Endothelial cell of umbilical vein (primary cell): ENCODE results near the gene CAPN5. TPM values are rescaled to one million over a fixed set of nuclear protein-coding genes. Genes with fewer than 3 reads are reported as not detected.

Experiments used
- BruUV-seq: library from RNA; stranded (reverse); fragments of 400-500 nt; replicated peaks from 2 replicates; lab custom pipeline; 2021; lab: Mats Ljungman, UMichigan
- CTCF ChIA-PET: fragments of 300-600, 350-600 bp; sonication (Branson Sonifier 250); formaldehyde crosslinking; loops from one replicate; lab custom pipeline; 2021; ENCODE audit warnings: antibody characterized with exemption, inconsistent platforms; lab: Charles Lee
- POLR2A ChIA-PET: fragments of 300-600, 350-600 bp; sonication (Branson Sonifier 250); formaldehyde crosslinking; loops from one replicate; lab custom pipeline; 2021; ENCODE audit warnings: antibody characterized with exemption, inconsistent platforms; lab: Charles Lee
- DNase-seq: peaks from one replicate; pipeline ENCODE4 v3.0.0-alpha.2; 2011; ENCODE audit warnings: low read depth, low spot score
- FAIRE-seq: peaks from 2 replicates; lab custom pipeline; 2011; peaks lifted over from hg19 to GRCh38; lab: Jason Lieb, UNC
- H2AFZ ChIP-seq: 2 replicates; pipeline ENCODE4 v1.6.0; 2012; ENCODE audit warnings: low read depth, low read length, control low read depth, inconsistent platforms
- H3K27ac ChIP-seq: 2 replicates; pipeline ENCODE4 v1.5.1; 2011; ENCODE audit warnings: low read depth, mild to moderate bottlenecking, control low read depth, low read length, moderate library complexity; ENCODE audit not compliant: insufficient read depth
- H3K27me3 ChIP-seq, 2 experiments: 2 replicates each; pipeline versions ENCODE4 v1.6.0 to v1.6.1; 2011; ENCODE audit warnings: low read length in 2 of 2, mixed read lengths in 1 of 2; ENCODE audit not compliant: control insufficient read depth in 2 of 2, insufficient read depth in 2 of 2
- H3K36me3 ChIP-seq, 2 experiments: 2 replicates in 1 of 2; 3 replicates in 1 of 2; pipeline ENCODE4 v1.5.1; 2011; ENCODE audit warnings: low read length in 2 of 2, mild to moderate bottlenecking in 1 of 2, moderate library complexity in 1 of 2; ENCODE audit not compliant: control insufficient read depth in 2 of 2, insufficient read depth in 2 of 2; ENCODE audit errors: extremely low read depth in 1 of 2
- H3K4me1 ChIP-seq: 3 replicates; pipeline ENCODE4 v1.5.1; 2011; ENCODE audit warnings: mild to moderate bottlenecking, low read length; ENCODE audit not compliant: control insufficient read depth, insufficient read depth; ENCODE audit errors: extremely low read depth
- H3K4me2 ChIP-seq: 2 replicates; pipeline ENCODE4 v1.6.1; 2011; ENCODE audit warnings: low read length, control low read depth, mixed read lengths; ENCODE audit not compliant: insufficient read depth
- H3K4me3 ChIP-seq, 3 experiments: fragments of 200-600 bp in 1 of 3; sonication (generic), shearing (Covaris generic) in 1 of 3; replicated peaks in 1 of 3; 2 replicates each; pipeline ENCODE4 v1.5.1; 2011 to 2016; ENCODE audit warnings: control low read depth in 3 of 3, low read length in 3 of 3, mild to moderate bottlenecking in 2 of 3, inconsistent platforms in 1 of 3, low read depth in 1 of 3, moderate library complexity in 1 of 3; ENCODE audit not compliant: insufficient read depth in 1 of 3
- H3K79me2 ChIP-seq: 2 replicates; pipeline ENCODE4 v1.6.0; 2012; ENCODE audit warnings: low read length, inconsistent platforms; ENCODE audit not compliant: control insufficient read depth, insufficient read depth
- H3K9ac ChIP-seq: replicated peaks from 2 replicates; pipeline ENCODE3; 2011; ENCODE audit warnings: low read length, control low read depth; ENCODE audit not compliant: insufficient read depth; ENCODE audit errors: extremely low read depth
- H3K9me1 ChIP-seq: replicated peaks from 3 replicates; pipeline ENCODE4 v1.6.0; 2011; ENCODE audit warnings: mild to moderate bottlenecking, low read length; ENCODE audit not compliant: control insufficient read depth, insufficient read depth; ENCODE audit errors: extremely low read depth
- H3K9me3 ChIP-seq: replicated peaks from 2 replicates; pipeline ENCODE4 v1.5.1; 2012; ENCODE audit warnings: low read length, inconsistent platforms; ENCODE audit not compliant: control insufficient read depth, insufficient read depth
- H4K20me1 ChIP-seq: replicated peaks from 2 replicates; pipeline ENCODE3; 2011; ENCODE audit warnings: mild to moderate bottlenecking, low read length; ENCODE audit not compliant: control insufficient read depth, insufficient read depth; ENCODE audit errors: extremely low read depth
- EZH2 ChIP-seq: IDR thresholded peaks from 2 replicates; pipeline ENCODE4 v1.6.1; 2012; ENCODE audit warnings: borderline replicate concordance, low read depth, mild to moderate bottlenecking, moderate library complexity, low read length, inconsistent platforms; ENCODE audit not compliant: severe bottlenecking
- FOS ChIP-seq: IDR thresholded peaks from 2 replicates; pipeline ENCODE4 v1.6.1; 2011; ENCODE audit warnings: mild to moderate bottlenecking, low read length, moderate library complexity, borderline replicate concordance; ENCODE audit not compliant: insufficient read depth
- GATA2 ChIP-seq: IDR thresholded peaks from 2 replicates; pipeline ENCODE4 v1.7.0; 2011; ENCODE audit warnings: low read depth, mild to moderate bottlenecking, moderate library complexity, mixed read lengths, low read length; ENCODE audit not compliant: insufficient read length, insufficient read depth
- JUN ChIP-seq: IDR thresholded peaks from 2 replicates; pipeline ENCODE4 v1.6.1; 2011; ENCODE audit warnings: borderline replicate concordance, low read depth; ENCODE audit not compliant: insufficient read length, insufficient read depth
- MYC ChIP-seq: IDR thresholded peaks from one replicate; pipeline ENCODE4 v1.6.1; 2011; ENCODE audit warnings: mild to moderate bottlenecking, low read depth, low read length
- POLR2A ChIP-seq: IDR thresholded peaks from 2 replicates; pipeline ENCODE4 v1.6.1; 2012; ENCODE audit warnings: low read depth, mild to moderate bottlenecking, control low read depth, low read length
- POLR2AphosphoS5 ChIP-seq: IDR thresholded peaks from 2 replicates; pipeline ENCODE4 v1.6.1; 2012; ENCODE audit warnings: low read depth, mild to moderate bottlenecking, control low read depth, low read length, moderate library complexity; ENCODE audit not compliant: insufficient read depth
- dilution Hi-C: fragments of 300-500 bp; cut with MboI; formaldehyde crosslinking; loops from one replicate; pipeline ENCODE4 v1.15.0; 2019; ENCODE audit warnings: low sequenced_read_pairs; ENCODE audit not compliant: extremely low pct_ligation_motif_present
- intact Hi-C: fragments of 100-400 bp; cut with micrococcal nuclease; formaldehyde crosslinking; loops from one replicate; pipeline ENCODE4 v1.10.0; 2022
- polyA plus RNA-seq, 4 experiments: library from polyadenylated mRNA; depleted of rRNA in 3 of 4; stranded (reverse) in 3 of 4; unstranded in 1 of 4; fragments of >200 nt; gene quantifications; 2 replicates each; pipeline versions ENCODE4 v1.2.1 to v1.2.3, GENCODE V29; 2011 to 2012; ENCODE audit warnings: missing spikeins in 1 of 4
- total RNA-seq: library from RNA; stranded (reverse); gene quantifications from 2 replicates; pipeline ENCODE4 v1.2.3, GENCODE V29; 2021
- TF ChIP-seq, protein P1 (sequence below): IDR thresholded peaks from 2 replicates; pipeline ENCODE4 v1.6.1; 2011; ENCODE audit not compliant: insufficient read depth, insufficient read length
- TF ChIP-seq, protein P2 (sequence below), 2 donors: IDR thresholded peaks; 1 replicate in 1 of 2; 2 replicates in 1 of 2; pipeline ENCODE4 v1.5.1; 2011; ENCODE audit warnings: low read length in 2 of 2, mild to moderate bottlenecking in 2 of 2, moderate library complexity in 2 of 2, control low read depth in 1 of 2, inconsistent platforms in 1 of 2, low read depth in 1 of 2; ENCODE audit not compliant: insufficient read depth in 1 of 2; ENCODE audit errors: extremely low read depth in 1 of 2

The CAPN5 gene
- total and polyA plus RNA-seq, 2 donors (not counting 3 experiments of a cell fraction or from before 2014, with no cell fraction given): 15.0 to 17.0 TPM

DNA sequence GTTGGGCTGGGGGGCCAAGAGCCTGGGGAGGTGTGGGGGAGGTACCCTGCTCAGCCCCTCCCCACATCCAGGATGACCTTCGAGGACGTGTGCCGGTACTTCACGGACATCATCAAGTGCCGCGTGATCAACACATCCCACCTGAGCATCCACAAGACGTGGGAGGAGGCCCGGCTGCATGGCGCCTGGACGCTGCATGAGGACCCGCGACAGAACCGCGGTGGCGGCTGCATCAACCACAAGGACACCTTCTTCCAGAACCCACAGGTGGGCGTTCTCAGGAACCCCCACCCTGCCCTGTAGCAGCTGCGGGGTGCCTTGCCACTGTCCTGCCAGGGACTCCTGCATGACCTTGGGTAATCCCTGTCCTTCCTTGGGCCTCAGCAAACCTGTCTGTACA lies 51.3 kb downstream of the CAPN5 start:
- H3K36me3 ChIP-seq: peaks cover 0 to 4% of the 10 kb centered on the region in 2 experiments
- no peaks in the 10 kb centered on the region for H4K20me1 ChIP-seq
- no peaks in the 10 kb centered on the region for H3K4me1 ChIP-seq
- POLR2A ChIA-PET: no interaction called here
- H3K9me3 ChIP-seq: no peaks in the 10 kb centered on the region
- BruUV-seq: no TSS peak
- intact Hi-C loops: no loop called here
- H3K9me1 ChIP-seq: no peaks in the 10 kb centered on the region
- CTCF ChIA-PET: interaction anchor here (3.3 kb wide), 1 partner anchor 9 kb away, joined by 14 read pairs; no protein-coding TSS in a partner anchor
- H3K4me3 ChIP-seq: no peak overlapping the region
- DNase-seq: no peak
- H3K4me2 ChIP-seq: no peak overlapping the region
- no peaks in the 10 kb centered on the region for H3K27me3 ChIP-seq
- H3K9ac ChIP-seq: no peak overlapping the region
- dilution Hi-C loops: no loop called here
- no peaks in the 10 kb centered on the region for H3K79me2 ChIP-seq
- FAIRE-seq: no peak
- H2AFZ ChIP-seq: no peak overlapping the region
- H3K27ac ChIP-seq: no peak overlapping the region
- TF ChIP-seq EZH2 (no peak), MYC (no peak), GATA2 (no peak), POLR2AphosphoS5 (no peak), JUN (no peak), POLR2A (no peak), FOS (no peak)
- TF ChIP-seq, protein P1, sequence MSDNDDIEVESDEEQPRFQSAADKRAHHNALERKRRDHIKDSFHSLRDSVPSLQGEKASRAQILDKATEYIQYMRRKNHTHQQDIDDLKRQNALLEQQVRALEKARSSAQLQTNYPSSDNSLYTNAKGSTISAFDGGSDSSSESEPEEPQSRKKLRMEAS: no peak
- TF ChIP-seq, protein P2, sequence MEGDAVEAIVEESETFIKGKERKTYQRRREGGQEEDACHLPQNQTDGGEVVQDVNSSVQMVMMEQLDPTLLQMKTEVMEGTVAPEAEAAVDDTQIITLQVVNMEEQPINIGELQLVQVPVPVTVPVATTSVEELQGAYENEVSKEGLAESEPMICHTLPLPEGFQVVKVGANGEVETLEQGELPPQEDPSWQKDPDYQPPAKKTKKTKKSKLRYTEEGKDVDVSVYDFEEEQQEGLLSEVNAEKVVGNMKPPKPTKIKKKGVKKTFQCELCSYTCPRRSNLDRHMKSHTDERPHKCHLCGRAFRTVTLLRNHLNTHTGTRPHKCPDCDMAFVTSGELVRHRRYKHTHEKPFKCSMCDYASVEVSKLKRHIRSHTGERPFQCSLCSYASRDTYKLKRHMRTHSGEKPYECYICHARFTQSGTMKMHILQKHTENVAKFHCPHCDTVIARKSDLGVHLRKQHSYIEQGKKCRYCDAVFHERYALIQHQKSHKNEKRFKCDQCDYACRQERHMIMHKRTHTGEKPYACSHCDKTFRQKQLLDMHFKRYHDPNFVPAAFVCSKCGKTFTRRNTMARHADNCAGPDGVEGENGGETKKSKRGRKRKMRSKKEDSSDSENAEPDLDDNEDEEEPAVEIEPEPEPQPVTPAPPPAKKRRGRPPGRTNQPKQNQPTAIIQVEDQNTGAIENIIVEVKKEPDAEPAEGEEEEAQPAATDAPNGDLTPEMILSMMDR (IDR thresholded peaks at IDR 0.05; ENCODE audit: extremely low read depth in 1 of 2, insufficient read depth in 1 of 2, low read depth in 1 of 2, low read length in 2 of 2): no peak
